OCI-LY3 (cell line): ENCODE results near the gene ABHD3.

Experiments used
- EZH2phosphoT487 ChIP-seq: fragments of 200-600 bp; shearing (Covaris generic); IDR thresholded peaks from 2 replicates; pipeline ENCODE4 v1.6.1; 2018; ENCODE audit warnings: antibody characterized with exemption, mixed run types, low read depth
- TF ChIP-seq, protein P1 (sequence below): fragments of 200-600, 300-600 bp; sonication (generic); IDR thresholded peaks from 2 replicates; pipeline ENCODE4 v1.5.1; 2014; ENCODE audit warnings: antibody characterized with exemption, low read length, low read depth

GRCh38 chr18:21672521-21673267, 31.9 kb downstream of the ABHD3 start:
- TF ChIP-seq, protein P1, sequence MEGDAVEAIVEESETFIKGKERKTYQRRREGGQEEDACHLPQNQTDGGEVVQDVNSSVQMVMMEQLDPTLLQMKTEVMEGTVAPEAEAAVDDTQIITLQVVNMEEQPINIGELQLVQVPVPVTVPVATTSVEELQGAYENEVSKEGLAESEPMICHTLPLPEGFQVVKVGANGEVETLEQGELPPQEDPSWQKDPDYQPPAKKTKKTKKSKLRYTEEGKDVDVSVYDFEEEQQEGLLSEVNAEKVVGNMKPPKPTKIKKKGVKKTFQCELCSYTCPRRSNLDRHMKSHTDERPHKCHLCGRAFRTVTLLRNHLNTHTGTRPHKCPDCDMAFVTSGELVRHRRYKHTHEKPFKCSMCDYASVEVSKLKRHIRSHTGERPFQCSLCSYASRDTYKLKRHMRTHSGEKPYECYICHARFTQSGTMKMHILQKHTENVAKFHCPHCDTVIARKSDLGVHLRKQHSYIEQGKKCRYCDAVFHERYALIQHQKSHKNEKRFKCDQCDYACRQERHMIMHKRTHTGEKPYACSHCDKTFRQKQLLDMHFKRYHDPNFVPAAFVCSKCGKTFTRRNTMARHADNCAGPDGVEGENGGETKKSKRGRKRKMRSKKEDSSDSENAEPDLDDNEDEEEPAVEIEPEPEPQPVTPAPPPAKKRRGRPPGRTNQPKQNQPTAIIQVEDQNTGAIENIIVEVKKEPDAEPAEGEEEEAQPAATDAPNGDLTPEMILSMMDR = no peak
- no peak for TF ChIP-seq EZH2phosphoT487
